OCI-LY3 (cell line): ENCODE measurements around the gene FBXL4.

Source experiments
- CTCF ChIP-seq: fragments of 200-600, 300-600 bp; sonication (generic); IDR thresholded peaks from 2 replicates; pipeline ENCODE4 v1.5.1; 2014; ENCODE audit warnings: antibody characterized with exemption, low read length, low read depth
- EZH2phosphoT487 ChIP-seq: fragments of 200-600 bp; shearing (Covaris generic); IDR thresholded peaks from 2 replicates; pipeline ENCODE4 v1.6.1; 2018; ENCODE audit warnings: antibody characterized with exemption, mixed run types, low read depth

- TF ChIP-seq CTCF, result no peak
- no peak for TF ChIP-seq EZH2phosphoT487
Measured at GRCh38 chr6:98840385-98840784, 107.4 kb downstream of the FBXL4 start.
